ENCODE data around the gene B3GNT2. TPM values are rescaled to one million over a fixed set of nuclear protein-coding genes. Genes with fewer than 3 reads are reported as not detected.
"Not testable (repeated sequence)": the region's sequence is repeated elsewhere in the genome, so short reads cannot be mapped to it uniquely, and the experiment has no call there.

Gene B3GNT2
- total RNA-seq, 1 experiment from 2014 or later, result 16.0 TPM

GRCh38 chr2:62234755-62235655 is 39.1 kb downstream of the B3GNT2 start:
- no peak for DNase-seq (ENCODE audit: low read depth)

DNA sequence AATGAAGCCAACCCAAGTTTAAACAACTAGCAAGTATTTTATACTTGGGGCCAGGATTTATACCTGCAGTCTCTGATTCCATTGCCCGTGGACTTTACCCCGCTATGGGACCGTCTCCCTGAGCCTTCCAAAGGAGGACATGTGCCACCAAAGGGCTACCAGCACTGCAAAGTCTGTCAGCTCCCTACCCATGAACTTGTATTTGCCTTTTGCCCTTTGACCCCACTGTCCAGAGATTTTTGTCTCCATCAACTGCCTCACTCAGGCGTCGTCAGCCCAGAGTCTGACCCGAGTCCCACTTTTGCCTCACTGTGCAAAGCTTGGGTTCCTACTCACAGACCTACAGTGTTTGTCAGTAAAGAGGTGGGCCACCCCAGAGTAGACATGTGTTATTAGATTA is 40.6 kb downstream of the B3GNT2 start:
- no peak for DNase-seq (ENCODE audit: low read depth)

DNA sequence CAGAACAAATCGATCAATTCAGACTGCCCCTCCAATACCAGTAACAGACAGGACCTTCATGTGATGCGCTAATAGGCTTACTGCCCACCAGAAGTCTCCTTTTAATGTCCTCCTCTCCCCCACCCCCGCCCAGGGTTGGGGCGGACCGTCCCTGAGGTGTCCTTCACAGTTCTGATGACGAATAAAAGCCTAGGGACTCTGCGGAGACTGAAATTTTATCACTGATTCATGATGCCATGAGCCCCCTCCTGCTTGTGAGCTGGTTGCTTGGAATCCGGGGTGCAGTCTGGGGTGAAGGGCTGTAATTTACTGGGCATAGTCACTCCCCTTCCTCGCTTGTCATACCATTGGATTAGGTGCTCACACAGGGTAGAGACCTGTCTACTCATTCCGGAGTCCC is 42.3 kb downstream of the B3GNT2 start:
- DNase-seq (ENCODE audit: low read depth), result no peak

DNA sequence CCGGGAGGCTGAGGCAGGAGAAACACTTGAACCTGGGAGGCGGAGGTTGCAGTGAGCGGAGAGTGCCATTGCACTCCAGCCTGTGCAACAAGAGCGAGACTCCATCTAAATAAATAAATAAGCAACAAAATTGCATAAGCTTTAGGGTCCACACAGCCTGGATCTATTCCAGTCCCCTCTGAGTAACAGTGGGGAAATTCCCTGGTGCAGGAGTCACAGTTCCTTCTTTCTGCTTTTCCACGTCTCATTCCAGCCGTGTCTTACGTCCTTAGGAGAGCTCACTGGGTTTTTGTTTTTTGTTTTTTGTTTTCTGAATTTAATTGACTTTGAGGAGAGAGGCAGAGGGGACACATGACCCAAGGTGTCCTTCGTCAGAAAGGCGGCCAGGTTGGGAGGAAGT is 44.6 kb downstream of the B3GNT2 start:
- no peak for DNase-seq (ENCODE audit: low read depth)

- DNase-seq (ENCODE audit: low read depth), result no peak
Measured at GRCh38 chr2:62243983-62244382, 48.1 kb downstream of the B3GNT2 start.

GRCh38 chr2:62248226-62248625 is 52.3 kb downstream of the B3GNT2 start:
- DNase-seq (ENCODE audit: low read depth), result no peak

DNA sequence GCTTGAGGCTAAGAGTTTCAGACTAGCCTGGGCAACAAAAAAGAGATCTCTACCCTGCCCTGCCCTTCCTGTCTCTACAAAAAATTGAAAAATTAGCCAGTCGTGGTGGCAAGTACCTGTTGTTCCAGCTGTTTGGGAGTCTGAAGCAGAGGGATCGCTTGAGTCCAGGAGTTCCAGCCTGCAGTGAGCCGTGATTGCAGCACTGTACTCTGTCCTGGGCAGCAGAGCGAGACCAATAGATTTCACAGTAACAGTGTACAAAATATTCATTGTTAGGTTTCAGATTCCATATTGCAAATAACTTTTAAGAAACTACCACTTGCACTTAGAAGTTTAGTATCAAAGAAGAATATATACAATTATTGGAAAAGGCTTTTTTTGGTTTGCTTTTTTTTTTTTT is 54.3 kb downstream of the B3GNT2 start:
- no peak for DNase-seq (ENCODE audit: low read depth)

DNA sequence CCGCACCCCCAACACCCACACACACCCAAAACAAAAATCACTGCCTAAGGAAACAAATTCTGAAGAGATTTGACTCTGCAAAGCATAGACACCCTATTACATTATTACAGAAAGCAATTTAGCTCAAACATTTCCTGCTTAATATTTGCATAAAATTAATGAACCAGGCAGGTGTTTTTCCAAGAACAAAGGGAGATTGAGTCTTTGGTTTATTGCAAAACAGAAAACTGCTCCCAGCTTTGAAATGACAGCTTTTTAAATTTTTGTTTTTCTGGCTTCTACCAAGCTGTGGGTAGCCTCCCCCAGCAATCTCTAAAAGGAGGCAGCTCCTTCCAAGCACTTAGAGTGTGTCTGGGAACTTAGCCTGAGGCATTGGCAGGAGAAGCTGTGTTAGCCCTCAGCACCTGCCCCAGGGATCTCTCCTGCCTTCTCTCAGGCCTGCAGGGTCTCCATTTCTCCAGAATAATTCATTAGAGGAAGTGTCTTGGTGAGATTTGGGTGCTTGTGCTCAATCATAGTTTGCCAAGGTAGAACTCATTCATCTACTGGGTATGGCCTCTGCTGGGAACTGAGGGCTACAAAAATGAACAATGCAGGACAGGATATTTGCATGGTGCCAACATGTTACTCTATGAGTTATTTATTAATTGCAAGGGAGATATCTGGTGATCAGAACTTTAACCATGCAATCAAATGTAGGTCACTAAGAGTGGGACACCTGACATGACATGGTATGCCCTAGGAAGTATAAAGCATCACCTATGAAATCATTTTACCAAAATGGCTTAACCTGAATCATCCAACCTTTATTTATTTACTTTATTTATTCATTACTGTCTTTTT is 58.7 kb downstream of the B3GNT2 start:
- no peak for DNase-seq (ENCODE audit: low read depth)

- no peak for DNase-seq (ENCODE audit: low read depth)
Measured at GRCh38 chr2:62257466-62257865, 61.6 kb downstream of the B3GNT2 start.

- DNase-seq (ENCODE audit: low read depth), result no peak
Measured at GRCh38 chr2:62263076-62263715, 67.3 kb downstream of the B3GNT2 start.

GRCh38 chr2:62264186-62264585 is 68.3 kb downstream of the B3GNT2 start:
- DNase-seq (ENCODE audit: low read depth), result no peak

DNA sequence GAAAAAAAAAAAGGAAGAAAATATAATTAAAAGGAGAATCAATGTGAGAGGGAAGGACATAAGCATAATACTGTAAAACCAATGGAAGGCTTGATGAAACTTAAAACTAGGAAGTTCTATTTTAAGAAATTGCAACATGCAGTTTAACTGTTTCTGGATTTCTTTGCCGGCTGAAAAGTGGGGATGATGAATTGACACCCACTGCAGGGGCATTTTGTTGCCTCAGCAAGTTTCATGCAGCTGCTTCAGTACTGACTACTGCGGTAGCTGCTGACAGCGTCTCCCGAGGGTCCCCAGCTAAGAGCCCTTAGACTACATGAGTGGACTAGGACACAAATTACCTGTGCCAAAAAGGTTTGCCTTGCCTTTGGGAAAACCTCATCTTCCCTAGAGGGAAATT is 69.2 kb downstream of the B3GNT2 start:
- DNase-seq (ENCODE audit: low read depth), result peak; percentile 48

DNA sequence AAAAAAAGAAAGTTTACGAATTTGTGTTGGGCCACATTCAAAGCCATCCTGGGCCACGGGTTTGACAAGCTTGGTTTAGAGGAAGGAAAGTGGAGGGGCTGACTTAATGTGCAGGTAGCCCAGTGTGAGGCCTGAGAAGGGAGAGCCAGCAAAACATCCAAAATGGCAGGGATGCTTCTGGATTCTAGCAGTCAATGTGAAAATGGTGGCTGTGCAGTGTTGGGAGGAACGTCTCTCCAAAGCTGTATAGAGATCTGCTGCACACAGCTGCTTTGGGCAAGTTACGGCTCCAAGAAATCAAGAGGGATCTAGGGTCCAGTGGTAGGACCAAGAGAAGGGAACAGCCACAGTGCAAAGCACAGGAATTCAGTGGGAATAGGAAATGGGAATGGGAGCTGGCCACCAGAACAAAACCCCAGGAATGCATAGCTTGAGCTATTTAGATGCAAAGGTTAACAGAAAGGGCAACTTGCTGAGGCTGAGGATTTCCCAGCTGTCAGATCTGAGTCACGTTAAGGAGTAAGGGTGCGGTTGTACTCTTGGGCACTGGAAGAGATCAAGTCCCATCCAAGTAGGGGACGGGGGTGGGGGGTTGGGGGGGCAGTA is 70.6 kb downstream of the B3GNT2 start:
- peak; percentile 98 for DNase-seq (ENCODE audit: low read depth)

- peak; percentile 22 for DNase-seq (ENCODE audit: low read depth)
Measured at GRCh38 chr2:62267696-62268095, 71.8 kb downstream of the B3GNT2 start.

DNA sequence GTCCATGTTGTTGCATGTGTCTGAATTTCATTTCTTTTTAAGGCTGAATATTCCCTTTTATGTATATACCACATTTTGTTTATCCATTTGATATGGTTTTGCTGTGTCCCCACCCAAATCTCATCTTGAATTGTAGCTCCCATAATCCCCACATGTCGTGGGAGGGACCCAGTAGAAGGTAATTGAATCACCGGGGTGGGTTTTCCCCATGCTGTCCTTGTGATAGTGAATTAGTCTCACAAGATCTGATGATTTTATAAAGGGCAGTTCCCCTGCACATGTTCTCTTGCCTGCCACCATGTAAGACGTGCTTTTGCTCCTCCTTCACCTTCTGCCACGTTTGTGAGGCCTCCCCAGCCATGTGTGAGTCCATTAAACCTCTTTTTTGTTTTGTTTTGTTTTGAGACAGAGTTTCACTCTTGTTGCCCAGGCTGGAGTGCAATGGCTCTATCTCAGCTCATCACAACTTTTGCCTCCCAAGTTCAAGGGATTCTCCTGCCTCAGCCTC is 72.8 kb downstream of the B3GNT2 start:
- DNase-seq (ENCODE audit: low read depth), result not testable (repeated sequence)

GRCh38 chr2:62270728-62271127 is 74.8 kb downstream of the B3GNT2 start:
- peak; percentile 52 for DNase-seq (ENCODE audit: low read depth)
